MCF 10A (cell line): ENCODE data around the gene NFKBIZ. TPM values are rescaled to one million over a fixed set of nuclear protein-coding genes. Genes with fewer than 3 reads are reported as not detected.
A peak's percentile ranks its signal among the peaks of the same experiment; 100 is the strongest.

ENCODE experiments used
- BruUV-seq: library from RNA; stranded (reverse); fragments of 400-500 nt; replicated peaks from 2 replicates; lab custom pipeline; 2021; lab: Mats Ljungman, UMichigan
- CTCF ChIA-PET: fragments of 300-600 bp; sonication (Branson Sonifier 250); formaldehyde crosslinking; extraction: SDS; loops from one replicate; lab custom pipeline; 2021; ENCODE audit warnings: antibody characterized with exemption, inconsistent platforms; lab: Yijun Ruan, JAX
- POLR2A ChIA-PET: fragments of 300-600, 350-650 bp; sonication (Branson Sonifier 250); formaldehyde crosslinking; extraction: SDS; loops from one replicate; lab custom pipeline; 2020; ENCODE audit warnings: antibody characterized with exemption, inconsistent platforms; lab: Yijun Ruan, JAX
- DNase-seq: peaks from one replicate; pipeline ENCODE4 v3.0.0-alpha.2; 2018; ENCODE audit not compliant: unreplicated experiment
- H3K27ac Mint-ChIP-seq: one replicate; pipeline ENCODE4 v1.8.0; 2022; ENCODE audit warnings: mild to moderate bottlenecking, low read depth, mixed read lengths; ENCODE audit not compliant: unreplicated experiment
- H3K27me3 Mint-ChIP-seq: one replicate; pipeline ENCODE4 v1.8.0; 2022; ENCODE audit warnings: mixed read lengths; ENCODE audit not compliant: insufficient read depth, unreplicated experiment
- H3K36me3 Mint-ChIP-seq: one replicate; pipeline ENCODE4 v1.8.0; 2022; ENCODE audit warnings: mild to moderate bottlenecking, moderate library complexity, mixed read lengths; ENCODE audit not compliant: insufficient read depth, unreplicated experiment
- H3K4me1 Mint-ChIP-seq: one replicate; pipeline ENCODE4 v1.8.0; 2022; ENCODE audit warnings: mixed read lengths; ENCODE audit not compliant: insufficient read depth, unreplicated experiment
- H3K4me3 Mint-ChIP-seq: one replicate; pipeline ENCODE4 v1.8.0; 2022; ENCODE audit warnings: mild to moderate bottlenecking, moderate library complexity, mixed read lengths; ENCODE audit not compliant: unreplicated experiment
- H3K9me3 Mint-ChIP-seq: one replicate; pipeline ENCODE4 v1.8.0; 2022; ENCODE audit warnings: mixed read lengths; ENCODE audit not compliant: unreplicated experiment
- CTCF ChIP-seq: fragments of 200-600 bp; IDR thresholded peaks from one replicate; pipeline ENCODE4 v1.8.0; 2022; ENCODE audit warnings: antibody characterized with exemption, mild to moderate bottlenecking; ENCODE audit not compliant: unreplicated experiment
- intact Hi-C: fragments of 100-400 bp; cut with micrococcal nuclease; formaldehyde crosslinking; loops from 2 replicates; pipeline ENCODE4 v1.14.1; 2022
- total RNA-seq: library from RNA; stranded (reverse); gene quantifications from 2 replicates; pipeline ENCODE4 v1.2.3, GENCODE V29; 2022

The NFKBIZ gene
- total RNA-seq, 1 experiment from 2014 or later = 58.8 TPM

GRCh38 chr3:101873619-101874018, 24.3 kb downstream of the NFKBIZ start:
- DNase-seq = peak; percentile 27
- intact Hi-C loops = no loop called here
- POLR2A ChIA-PET = no interaction called here
- no peak overlapping the region for H3K4me3 Mint-ChIP-seq
- H3K4me1 Mint-ChIP-seq = peaks cover 2% of the 10 kb centered on the region
- no peak overlapping the region for H3K27ac Mint-ChIP-seq
- no peaks in the 10 kb centered on the region for H3K9me3 Mint-ChIP-seq
- CTCF ChIA-PET = interaction anchor here (0.6 kb wide), 1 partner anchor 11 kb away, joined by 3 read pairs; no protein-coding TSS in a partner anchor
- no peak for TF ChIP-seq CTCF
- peaks cover 9% of the 10 kb centered on the region for H3K36me3 Mint-ChIP-seq
- no peaks in the 10 kb centered on the region for H3K27me3 Mint-ChIP-seq
- no TSS peak for BruUV-seq

- ChIA-PET CTCF (interaction anchor here (1.3 kb wide), 1 partner anchor 20 kb away, joined by 5 read pairs; no protein-coding TSS in a partner anchor), POLR2A (interaction anchor here (0.8 to 1.2 kb wide), 2 partner anchors 25 to 847 kb away, joined by 3 read pairs; no protein-coding TSS in a partner anchor)
- Mint-ChIP-seq H3K36me3 (no peaks in the 10 kb centered on the region), H3K27me3 (no peaks in the 10 kb centered on the region), H3K4me1 (peaks cover 6% of the 10 kb centered on the region), H3K4me3 (no peak overlapping the region), H3K27ac (no peak overlapping the region), H3K9me3 (no peaks in the 10 kb centered on the region)
- no peak for DNase-seq
- no TSS peak for BruUV-seq
- TF ChIP-seq CTCF = no peak
- intact Hi-C loops = no loop called here
These were observed 26.8 kb downstream of the NFKBIZ start for GRCh38 chr3:101876142-101876541.

- TF ChIP-seq CTCF = no peak
- Mint-ChIP-seq H3K4me3 (no peak overlapping the region), H3K27ac (no peak overlapping the region), H3K4me1 (peaks cover 6% of the 10 kb centered on the region), H3K27me3 (no peaks in the 10 kb centered on the region), H3K36me3 (no peaks in the 10 kb centered on the region), H3K9me3 (no peaks in the 10 kb centered on the region)
- intact Hi-C loops = no loop called here
- DNase-seq = no peak
- no TSS peak for BruUV-seq
- POLR2A ChIA-PET = no interaction called here
- CTCF ChIA-PET = no interaction called here
These were observed 29.3 kb downstream of the NFKBIZ start for GRCh38 chr3:101878589-101878988.

GRCh38 chr3:101879102-101879501, 29.8 kb downstream of the NFKBIZ start:
- BruUV-seq = no TSS peak
- CTCF ChIA-PET = no interaction called here
- no peaks in the 10 kb centered on the region for H3K9me3 Mint-ChIP-seq
- no peaks in the 10 kb centered on the region for H3K27me3 Mint-ChIP-seq
- no peaks in the 10 kb centered on the region for H3K36me3 Mint-ChIP-seq
- no peak overlapping the region for H3K4me3 Mint-ChIP-seq
- TF ChIP-seq CTCF = no peak
- peaks cover 6% of the 10 kb centered on the region for H3K4me1 Mint-ChIP-seq
- POLR2A ChIA-PET = no interaction called here
- H3K27ac Mint-ChIP-seq = no peak overlapping the region
- intact Hi-C loops = no loop called here
- DNase-seq = no peak
